GM10248 (cell line): ENCODE data around the gene C5orf15.

Experiments used
- CTCF ChIA-PET: fragments of 300-600 bp; sonication (Branson Sonifier 250); formaldehyde crosslinking; extraction: SDS; loops from one replicate; lab custom pipeline; 2021; ENCODE audit warnings: antibody characterized with exemption; lab: Yijun Ruan, JAX
- POLR2A ChIA-PET: fragments of 350-650 bp; sonication (Branson Sonifier 250); formaldehyde crosslinking; extraction: SDS; loops from one replicate; lab custom pipeline; 2020; ENCODE audit warnings: antibody characterized with exemption; lab: Yijun Ruan, JAX
- DNase-seq: peaks from one replicate; pipeline ENCODE4 v3.0.0; 2012; ENCODE audit errors: extremely low spot score
- CTCF ChIP-seq: IDR thresholded peaks from 2 replicates; pipeline ENCODE4 v1.5.1; 2012; ENCODE audit warnings: mild to moderate bottlenecking, low read depth; ENCODE audit errors: extremely low read depth, missing control alignments, control extremely low read depth

Gene C5orf15

GRCh38 chr5:133950821-133951612 is 17.4 kb downstream of the C5orf15 start:
- no peak for TF ChIP-seq CTCF
- CTCF ChIA-PET, result interaction anchor here (0.8 to 2.7 kb wide), 4 partner anchors 11 to 82 kb away, joined by 3 to 9 read pairs (median 5); no protein-coding TSS in a partner anchor
- POLR2A ChIA-PET, result no interaction called here
- DNase-seq, result no peak

- no peak for DNase-seq
- ChIA-PET POLR2A (no interaction called here), CTCF (interaction anchor here (1.2 to 2.7 kb wide), 5 partner anchors 8 to 525 kb away, joined by 4 to 11 read pairs (median 7); no protein-coding TSS in a partner anchor)
Measured at GRCh38 chr5:133948721-133949120, 19.7 kb downstream of the C5orf15 start.

GRCh38 chr5:133947431-133947841 is 21.0 kb downstream of the C5orf15 start:
- TF ChIP-seq CTCF, result no peak
- POLR2A ChIA-PET, result no interaction called here
- DNase-seq, result no peak
- CTCF ChIA-PET, result interaction anchor here (1.0 to 2.7 kb wide), 4 partner anchors 10 to 92 kb away, joined by 3 to 11 read pairs (median 6); no protein-coding TSS in a partner anchor

More at GRCh38 chr5:133948721-133949120, 19.7 kb downstream of the C5orf15 start:
- no peak for TF ChIP-seq CTCF

GRCh38 chr5:133945568-133945967 is 22.9 kb downstream of the C5orf15 start:
- POLR2A ChIA-PET, result interaction anchor here (0.6 kb wide), 1 partner anchor 422 kb away, joined by 5 read pairs; no protein-coding TSS in a partner anchor
- TF ChIP-seq CTCF, result no peak
- CTCF ChIA-PET, result interaction anchor here (0.8 to 3.0 kb wide), 12 partner anchors 13 to 522 kb away, joined by 3 to 13 read pairs (median 3); no protein-coding TSS in a partner anchor

GRCh38 chr5:133944263-133945185 is 23.9 kb downstream of the C5orf15 start:
- ChIA-PET CTCF (interaction anchor here (0.8 to 3.0 kb wide), 16 partner anchors 10 to 834 kb away, joined by 3 to 14 read pairs (median 3); no protein-coding TSS in a partner anchor), POLR2A (no interaction called here)
- DNase-seq, result peak; percentile 67
- peak; percentile 68 for TF ChIP-seq CTCF

More at GRCh38 chr5:133945568-133945967, 22.9 kb downstream of the C5orf15 start:
- DNase-seq, result no peak

GRCh38 chr5:133943475-133943817 is 25.0 kb downstream of the C5orf15 start:
- ChIA-PET CTCF (interaction anchor here (2.1 to 3.0 kb wide), 3 partner anchors 9 to 520 kb away, joined by 8 to 14 read pairs (median 13); no protein-coding TSS in a partner anchor), POLR2A (no interaction called here)
- DNase-seq, result no peak
- no peak for TF ChIP-seq CTCF
